ENCODE measurements around the gene SENP7.
"Not testable (repeated sequence)": the region's sequence is repeated elsewhere in the genome, so short reads cannot be mapped to it uniquely, and the experiment has no call there.

Gene SENP7

DNA sequence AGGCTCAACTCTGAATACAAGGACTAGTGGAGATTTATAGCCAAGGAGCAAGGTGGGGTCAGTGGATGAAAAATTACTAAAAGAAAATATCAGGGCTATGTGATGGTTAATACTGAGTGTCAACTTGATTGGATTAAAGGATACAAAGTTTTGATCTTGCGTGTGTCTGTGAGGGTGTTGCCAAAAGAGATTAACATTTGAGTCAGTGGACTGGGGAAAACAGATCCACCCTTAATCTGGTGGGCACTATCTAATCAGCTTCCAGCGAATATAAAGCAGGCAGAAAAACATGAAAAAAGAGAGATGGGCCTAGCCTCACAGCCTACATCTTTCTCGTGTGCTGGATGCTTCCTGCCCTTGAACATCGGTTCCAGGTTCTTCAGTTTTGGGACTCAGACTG lies 14.4 kb upstream of the SENP7 start:
- in situ Hi-C loops (cut with MboI; ENCODE audit: low sequenced_read_pairs) = no loop called here

DNA sequence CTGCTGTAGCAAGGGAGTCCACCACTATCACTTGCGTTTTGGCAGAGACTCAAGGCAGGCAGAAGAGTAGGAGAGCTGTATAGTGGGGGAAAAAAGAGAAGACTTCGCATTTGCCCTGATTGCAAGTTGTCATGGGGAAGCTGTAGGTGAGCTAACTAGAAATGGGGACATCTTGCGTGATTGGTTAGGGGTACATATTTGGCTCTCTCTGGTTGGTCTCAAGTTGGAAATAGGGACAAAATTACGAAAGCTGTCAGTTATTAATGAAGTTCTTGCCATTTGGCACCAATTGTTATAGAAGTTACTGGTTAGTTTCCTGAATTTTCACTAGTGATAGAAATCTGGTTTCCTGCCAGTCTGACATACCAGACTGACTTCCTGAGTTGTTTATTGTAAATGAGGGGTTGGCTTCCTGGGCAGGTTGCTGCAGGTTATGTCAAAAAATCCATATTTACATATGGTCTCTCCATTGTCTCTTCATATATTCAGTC lies 8.2 kb upstream of the SENP7 start:
- in situ Hi-C loops (cut with MboI; ENCODE audit: low sequenced_read_pairs) = no loop called here

DNA sequence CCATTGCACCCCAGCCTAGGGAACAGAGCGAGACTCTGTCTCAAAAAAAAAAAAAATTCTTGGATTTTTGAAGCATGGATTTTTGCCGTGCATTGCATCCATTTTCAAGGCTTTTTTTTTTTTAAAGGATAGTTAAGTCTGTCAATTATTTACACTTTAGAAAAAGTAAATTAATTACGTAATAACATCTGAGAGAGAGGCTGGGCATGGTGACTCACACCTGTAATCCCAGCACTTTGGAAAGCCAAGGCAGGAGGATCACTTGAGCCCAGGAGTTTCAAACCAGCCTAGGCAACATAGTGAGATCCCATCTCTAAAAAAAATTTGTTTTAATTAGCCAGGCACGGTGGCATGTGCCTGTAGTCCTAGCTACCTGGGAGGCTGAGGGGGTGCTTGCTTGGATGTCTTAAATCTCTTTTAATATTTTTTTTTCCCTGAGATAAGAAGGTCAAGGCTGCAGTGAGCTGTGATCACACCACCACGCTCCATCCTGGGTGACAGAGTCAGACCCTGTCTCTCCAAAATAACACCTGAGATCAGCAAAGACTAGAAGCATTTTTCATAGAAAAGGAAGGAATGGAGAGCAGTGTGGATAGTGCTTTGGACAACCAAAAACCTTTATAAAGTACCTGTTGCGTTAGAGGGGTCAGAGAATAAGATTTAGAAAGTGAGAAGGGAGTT lies 6.8 kb upstream of the SENP7 start:
- in situ Hi-C loops (cut with MboI; ENCODE audit: low sequenced_read_pairs) = no loop called here

DNA sequence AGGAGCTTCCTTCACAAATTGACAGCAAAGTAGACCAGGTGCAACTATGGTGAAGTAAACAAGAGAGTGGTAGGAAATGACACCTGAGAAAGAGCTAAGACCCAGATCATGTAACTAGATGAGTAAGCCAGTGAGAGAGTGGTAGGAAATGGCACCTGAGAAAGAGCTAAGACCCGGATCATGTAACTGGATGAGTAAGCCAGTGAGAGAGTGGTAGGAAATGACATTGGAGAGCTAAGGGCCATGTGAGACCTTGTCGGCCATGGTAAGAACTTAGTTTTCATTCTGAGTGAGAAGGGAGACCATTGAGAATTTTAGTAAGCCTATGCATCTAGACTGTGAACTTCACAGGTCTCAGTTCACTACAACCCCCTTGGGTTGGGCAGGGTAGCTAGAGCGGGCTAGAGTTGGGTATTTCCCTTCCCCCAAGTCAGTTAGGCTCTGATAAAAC lies 5.4 kb upstream of the SENP7 start:
- in situ Hi-C loops (cut with MboI; ENCODE audit: low sequenced_read_pairs) = no loop called here

DNA sequence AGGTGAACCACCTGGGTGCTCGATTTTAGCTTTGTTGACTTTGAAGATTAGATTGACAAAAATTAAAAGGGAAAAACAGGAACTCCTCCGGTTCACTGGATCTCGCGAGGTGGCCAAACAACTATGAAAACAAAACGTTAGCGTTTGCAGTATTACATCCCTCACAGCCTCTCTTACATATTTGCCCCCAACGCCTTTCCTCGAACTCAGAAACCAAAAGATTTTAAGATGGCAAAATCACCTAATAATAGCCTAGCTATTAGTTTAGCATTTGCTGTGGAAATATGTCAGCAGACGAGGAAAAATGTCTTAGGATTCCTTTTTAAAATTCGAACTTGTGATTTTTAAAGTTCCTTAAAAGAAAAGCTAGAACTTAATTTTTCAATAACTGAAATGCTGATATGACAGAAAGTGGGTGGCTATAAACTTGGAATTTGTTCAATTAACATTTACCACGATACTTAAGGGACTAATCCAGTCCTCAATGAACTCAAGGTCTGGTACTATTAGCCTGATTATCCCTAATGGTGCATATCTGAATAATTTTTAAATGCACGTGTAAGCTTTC lies 491 bp upstream of the SENP7 start:
- in situ Hi-C loops (cut with MboI; ENCODE audit: low sequenced_read_pairs) = no loop called here

DNA sequence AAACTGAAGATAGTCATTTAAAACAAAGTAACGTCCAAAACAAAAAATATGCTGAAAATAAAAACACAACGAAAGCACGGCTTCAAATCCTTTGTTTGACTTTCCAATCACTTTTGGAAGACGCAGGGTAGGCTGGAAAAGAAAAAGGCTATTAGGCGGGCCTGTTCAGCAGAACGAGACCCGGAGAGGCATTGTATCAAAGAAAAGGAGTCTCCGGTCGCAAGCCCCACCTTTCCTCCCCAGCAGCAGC lies 691 bp downstream of the SENP7 start:
- in situ Hi-C loops (cut with MboI; ENCODE audit: low sequenced_read_pairs) = no loop called here

DNA sequence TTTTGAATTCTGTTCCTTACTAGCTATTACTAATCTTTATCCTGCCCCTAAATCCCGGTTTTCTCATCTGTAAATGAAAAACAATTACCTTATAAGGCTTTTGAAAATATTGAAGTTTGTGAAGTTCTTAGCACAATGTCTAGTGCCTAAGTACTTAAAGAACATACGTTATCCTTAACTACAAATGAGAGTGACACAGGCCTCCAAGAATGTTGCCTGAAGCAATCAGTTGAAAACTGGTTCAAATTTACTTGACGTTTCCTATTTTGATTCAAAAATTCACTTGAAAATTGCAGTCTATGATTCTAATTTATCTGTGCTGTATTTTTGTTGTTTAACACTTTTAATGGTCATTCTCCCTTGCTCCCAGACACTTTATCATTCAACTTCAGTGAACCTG lies 3.2 kb downstream of the SENP7 start:
- in situ Hi-C loops (cut with MboI; ENCODE audit: low sequenced_read_pairs) = no loop called here

DNA sequence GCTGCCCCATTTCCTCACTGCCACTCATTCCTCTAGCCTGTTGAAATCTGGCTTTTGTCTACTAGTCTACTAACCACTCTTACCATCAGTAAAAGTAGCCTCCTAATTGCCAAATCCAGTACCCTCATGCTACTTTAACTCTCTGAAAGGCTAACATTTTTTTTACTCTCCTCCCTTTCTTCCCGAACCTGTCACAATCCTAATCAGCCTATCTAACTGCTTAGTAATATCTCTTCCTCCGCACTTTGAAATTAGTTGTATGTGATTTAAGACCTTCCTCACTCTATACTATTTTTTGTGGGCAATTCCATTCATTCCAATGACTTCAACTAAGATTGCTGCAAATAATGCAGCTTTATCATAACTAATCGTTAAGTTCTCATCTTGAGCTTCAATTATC lies 3.7 kb downstream of the SENP7 start:
- in situ Hi-C loops (cut with MboI; ENCODE audit: low sequenced_read_pairs) = no loop called here

DNA sequence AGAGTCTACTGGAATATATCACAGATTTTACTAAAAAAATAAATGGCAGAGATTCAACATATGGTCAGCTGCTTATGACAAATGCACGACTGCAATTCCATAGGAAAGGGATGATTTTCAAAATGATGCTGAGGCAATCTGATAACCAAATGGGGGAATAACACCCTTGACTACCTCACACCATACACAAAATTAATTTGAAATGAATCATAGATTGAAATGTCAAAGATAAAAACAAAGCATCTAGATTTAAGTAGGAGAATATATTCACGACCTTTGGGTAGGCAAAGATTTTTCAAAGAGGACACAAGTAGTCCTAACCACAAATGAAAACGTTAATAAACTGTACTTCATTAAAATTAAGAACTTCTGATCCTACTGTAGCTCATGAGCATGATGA lies 11.2 kb downstream of the SENP7 start:
- in situ Hi-C loops (cut with MboI; ENCODE audit: low sequenced_read_pairs) = no loop called here

DNA sequence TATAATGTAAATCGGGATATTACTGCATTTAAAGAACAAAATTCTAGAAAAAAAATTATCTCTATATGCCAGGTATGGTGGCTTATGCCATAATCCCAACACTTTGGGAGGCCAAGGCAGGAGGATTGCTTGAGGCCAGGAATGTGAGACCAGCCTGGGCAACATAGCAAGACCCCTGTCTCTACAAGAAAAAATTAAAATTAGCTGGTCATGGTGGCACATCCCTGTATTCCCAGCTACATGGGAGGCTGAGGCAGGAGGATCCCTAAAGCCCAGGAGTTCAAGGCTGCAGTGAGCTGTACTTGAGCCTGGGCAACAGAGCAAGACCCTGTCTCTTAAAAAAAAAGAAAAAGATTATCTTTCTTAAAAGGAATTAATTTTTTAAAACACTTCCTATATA lies 12.8 kb downstream of the SENP7 start:
- in situ Hi-C loops (cut with MboI; ENCODE audit: low sequenced_read_pairs) = no loop called here

DNA sequence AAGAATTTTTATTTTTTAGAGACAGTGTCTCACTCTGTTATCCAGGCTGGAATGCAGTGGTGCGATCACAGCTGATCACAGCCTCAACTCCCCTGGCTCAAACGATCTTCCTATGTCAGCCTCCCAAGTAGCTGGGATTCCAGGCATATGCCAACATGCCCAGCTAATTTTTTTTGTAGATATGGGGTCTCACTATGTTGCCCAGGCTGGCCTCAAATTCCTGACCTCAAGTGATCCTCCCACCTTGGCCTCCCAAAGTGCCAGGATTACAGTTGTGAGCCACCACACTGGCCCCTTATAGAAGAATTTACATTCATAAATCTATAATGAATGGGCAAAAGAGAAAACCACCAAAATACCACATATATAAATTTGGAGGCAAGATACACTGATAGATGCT lies 15.2 kb downstream of the SENP7 start:
- in situ Hi-C loops (cut with MboI; ENCODE audit: low sequenced_read_pairs) = no loop called here

DNA sequence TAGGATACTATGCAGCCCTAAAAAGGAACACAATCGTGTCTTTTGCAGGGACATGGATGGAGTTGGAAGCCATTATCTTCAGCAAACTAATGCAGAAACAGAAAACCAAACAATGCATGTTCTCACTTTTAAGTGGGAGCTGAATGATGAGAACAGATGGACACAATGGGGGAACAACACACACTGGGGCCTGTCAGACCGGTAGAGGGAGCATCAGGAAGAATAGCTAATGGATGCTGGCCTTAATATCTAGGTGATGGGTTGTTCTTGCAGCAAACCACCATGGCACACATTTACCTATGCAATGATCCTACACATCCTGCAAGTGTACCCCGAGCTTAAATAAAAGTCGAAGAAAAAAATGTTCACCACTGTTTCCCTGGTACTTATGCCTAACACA lies 17.5 kb downstream of the SENP7 start:
- in situ Hi-C loops (cut with MboI; ENCODE audit: low sequenced_read_pairs) = no loop called here

DNA sequence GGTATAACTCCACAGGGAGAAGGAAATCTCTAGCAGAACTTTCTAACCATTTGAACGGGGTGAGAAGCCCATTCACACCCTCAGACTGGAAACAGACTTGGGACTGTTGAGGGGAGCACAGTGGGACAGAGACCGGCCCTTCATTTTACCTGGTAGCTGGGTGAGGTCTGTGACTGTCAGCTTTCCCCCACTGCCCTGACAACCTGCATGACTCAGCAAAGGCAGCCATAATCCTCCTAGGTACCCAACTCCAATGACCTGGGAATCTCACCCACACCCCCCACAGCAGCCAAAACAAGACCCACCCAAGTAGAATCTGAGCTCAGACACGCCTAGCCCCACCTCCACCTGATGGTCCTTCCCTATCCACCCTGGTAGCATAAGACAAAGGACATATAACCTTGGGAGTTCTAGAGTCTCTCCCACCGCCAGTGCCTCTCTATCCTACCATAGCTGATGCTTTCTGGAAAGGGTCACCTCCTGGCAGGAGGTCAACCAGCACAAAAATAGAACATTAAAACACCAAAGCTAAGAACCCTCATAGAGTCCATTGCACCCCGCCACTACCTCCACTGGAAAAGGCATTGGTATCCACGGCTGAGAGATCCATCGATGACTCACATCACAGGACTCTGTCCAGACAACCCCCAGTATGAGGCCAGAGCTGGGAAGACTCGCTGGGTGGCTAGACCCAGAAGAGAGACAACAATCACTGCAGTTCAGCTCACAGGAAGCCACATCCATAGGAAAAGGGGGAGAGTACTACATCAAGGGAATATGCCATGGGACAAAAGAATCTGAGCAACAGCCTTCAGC lies 28.0 kb downstream of the SENP7 start:
- in situ Hi-C loops (cut with MboI; ENCODE audit: low sequenced_read_pairs) = no loop called here

DNA sequence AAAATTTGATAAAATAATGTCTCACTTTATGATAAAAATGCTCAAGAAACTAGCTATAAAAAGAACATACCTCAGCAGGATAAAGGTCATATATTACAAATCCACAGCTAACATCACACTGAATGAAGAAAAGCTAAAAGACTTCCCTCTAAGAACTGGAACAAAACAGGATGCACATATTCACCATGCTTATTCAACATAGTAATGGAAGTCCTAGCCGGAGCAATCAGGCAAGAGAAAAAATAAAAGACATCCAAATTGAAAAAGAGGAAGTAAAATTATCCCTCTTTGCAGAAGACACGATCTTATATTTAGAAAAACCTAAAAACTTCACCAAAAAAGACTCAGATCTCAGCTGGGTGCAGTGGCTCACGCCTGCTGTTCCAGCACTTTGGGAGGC lies 34.0 kb downstream of the SENP7 start:
- in situ Hi-C loops (cut with MboI; ENCODE audit: low sequenced_read_pairs) = no loop called here

DNA sequence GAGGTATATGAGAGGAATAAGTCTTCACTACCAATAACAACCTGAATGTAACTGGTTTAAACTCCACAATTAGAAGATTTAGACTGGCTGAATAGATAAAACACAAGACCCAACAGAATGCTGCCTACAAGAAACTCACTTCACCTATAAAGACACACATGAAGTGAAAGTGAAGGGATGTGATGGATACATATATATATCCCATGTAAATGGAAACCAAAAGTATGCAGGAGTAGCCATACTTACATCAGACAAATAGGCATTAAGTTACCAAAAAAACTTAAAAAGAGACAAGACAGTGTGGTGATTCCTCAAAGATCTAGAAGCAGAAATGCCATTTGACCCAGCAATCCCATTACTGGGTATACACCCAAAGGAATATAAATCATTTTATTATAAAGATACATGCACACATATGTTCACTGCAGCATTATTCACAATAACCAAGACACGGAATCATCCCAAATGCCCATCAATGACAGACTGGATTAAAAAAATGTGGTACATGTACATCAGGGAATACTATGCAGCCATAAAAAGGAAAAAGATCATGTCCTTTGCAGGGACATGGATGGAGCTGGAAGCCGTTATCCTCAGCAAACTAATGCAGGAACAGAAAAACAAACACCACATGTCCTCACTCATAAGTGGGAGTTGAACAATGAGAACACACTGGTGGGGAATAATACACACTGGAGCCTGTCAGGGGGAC lies 38.0 kb downstream of the SENP7 start:
- in situ Hi-C loops (cut with MboI; ENCODE audit: low sequenced_read_pairs) = not testable (repeated sequence)

DNA sequence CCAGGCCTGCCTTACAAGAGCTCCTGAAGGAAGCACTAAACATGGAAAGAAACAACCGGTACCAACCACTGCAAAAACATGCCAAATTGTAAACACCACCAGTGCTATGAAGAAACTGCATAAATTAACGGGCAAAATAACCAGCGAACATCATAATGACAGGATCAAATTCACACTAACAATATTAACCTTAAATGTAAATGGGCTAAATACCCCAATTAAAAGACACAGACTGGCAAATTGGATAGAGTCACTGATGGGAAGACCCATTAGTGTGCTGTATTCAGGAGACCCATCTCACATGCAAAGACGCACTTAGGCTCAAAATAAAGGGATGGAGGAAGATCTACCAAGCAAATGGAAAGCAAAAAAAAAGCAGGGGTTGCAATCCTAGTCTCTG lies 44.3 kb downstream of the SENP7 start:
- in situ Hi-C loops (cut with MboI; ENCODE audit: low sequenced_read_pairs) = not testable (repeated sequence)

DNA sequence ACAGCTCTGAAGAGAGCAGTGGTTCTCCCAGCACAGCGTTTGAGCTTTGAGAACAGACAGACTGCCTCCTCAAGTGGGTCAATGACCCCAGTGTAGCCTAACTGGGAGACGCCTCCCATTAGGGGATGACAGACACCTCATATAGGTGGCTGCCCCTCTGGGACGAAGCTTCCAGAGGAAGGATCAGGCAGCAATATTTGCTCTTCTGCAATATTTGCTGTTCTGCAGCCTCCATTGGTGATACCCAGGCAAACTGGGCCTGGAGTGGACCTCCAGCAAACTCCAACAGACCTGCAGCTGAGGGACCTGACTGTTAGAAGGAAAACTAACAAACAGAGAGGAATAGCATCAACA lies 45.7 kb downstream of the SENP7 start:
- in situ Hi-C loops (cut with MboI; ENCODE audit: low sequenced_read_pairs) = not testable (repeated sequence)

DNA sequence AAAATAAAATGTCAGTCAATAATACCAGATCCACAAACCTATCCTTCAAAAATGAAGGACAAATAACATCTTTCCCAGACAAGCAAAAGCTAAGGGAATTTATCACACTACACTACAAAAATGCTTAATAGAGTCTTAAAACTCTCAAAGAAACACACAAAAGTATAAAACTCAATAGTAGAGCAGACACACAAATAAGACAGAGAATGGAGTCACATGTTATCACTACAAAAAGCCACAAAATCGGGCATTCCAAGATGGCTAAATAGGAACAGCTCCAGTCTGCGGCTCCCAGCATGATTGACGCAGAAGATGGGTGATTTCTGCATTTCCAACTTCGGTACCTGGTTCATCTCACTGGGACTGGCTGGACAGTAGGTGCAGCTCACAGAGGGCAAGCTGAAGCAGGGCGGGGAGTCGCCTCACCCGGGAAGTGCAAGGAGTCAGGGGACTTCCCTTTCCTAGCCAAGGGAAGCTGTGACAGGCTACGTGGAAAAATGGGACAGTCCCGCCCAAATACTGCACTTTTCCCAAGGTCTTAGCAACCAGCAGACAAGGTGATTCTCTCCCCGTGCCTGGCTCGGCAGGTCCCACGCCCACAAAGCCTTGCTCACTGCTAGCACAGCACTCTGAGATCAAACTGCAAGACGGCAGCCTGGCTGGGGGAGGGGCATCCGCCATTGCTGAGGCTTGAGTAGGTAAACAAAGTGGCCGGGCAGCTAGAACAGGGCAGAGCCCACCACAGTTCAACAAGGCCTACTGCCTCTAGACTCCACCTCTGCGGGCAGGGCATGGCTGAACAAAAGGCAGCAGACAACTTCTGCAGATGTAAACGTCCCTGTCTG lies 46.3 kb downstream of the SENP7 start:
- in situ Hi-C loops (cut with MboI; ENCODE audit: low sequenced_read_pairs) = no loop called here

DNA sequence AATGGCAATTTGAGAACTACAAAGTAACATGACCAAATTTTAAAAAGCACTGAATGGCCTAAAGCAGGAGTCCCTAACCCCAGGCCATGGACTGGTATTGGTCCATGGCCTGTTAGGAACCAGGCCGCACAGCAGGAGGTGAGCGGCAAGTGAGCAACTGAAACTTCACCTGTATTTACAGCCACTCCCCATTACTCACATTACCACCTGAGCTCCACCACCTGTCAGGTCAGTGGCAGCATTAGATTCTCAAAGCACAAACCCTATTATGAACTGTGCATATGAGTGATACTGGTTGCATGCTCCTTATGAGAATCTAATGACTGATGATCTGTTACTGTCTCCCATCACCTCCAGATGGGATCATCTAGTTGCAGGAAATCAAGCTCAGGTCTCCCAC lies 48.8 kb downstream of the SENP7 start:
- in situ Hi-C loops (cut with MboI; ENCODE audit: low sequenced_read_pairs) = no loop called here

DNA sequence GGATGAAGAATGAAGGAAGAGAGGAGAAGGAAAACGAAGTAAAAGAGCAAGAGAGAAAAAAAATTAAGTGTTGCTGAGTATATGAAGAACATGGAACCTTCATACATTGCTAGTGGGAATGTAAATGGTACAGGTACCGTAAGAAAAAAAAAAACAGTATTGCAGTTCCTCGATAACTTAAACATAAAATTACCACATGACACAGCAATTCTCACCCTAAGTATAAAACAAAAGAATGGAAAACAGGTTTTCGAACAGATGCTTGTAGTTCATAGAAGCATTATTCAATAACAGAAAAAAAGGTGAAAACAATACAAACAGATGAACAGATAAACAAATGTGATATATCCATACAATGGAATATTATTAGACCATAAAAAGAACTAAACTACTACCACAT lies 51.6 kb downstream of the SENP7 start:
- in situ Hi-C loops (cut with MboI; ENCODE audit: low sequenced_read_pairs) = no loop called here

DNA sequence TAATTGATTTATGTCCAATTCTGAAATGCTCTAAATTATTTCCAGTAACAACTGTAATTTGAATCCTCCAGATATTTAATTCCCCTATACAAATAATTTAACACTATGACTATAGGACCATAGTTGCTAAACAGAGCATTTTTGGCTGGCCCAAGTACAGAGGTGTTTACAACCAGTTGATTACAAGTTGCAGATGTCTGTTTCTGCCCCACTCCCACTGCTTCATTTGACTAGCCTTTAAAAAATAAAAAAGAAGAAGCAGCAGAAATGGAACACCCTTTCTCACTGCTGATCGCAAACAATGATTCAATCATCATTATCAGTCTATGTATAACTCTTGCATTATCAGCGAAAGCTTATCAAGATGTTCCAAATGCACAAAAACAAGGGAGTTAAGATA lies 54.6 kb downstream of the SENP7 start:
- in situ Hi-C loops (cut with MboI; ENCODE audit: low sequenced_read_pairs) = no loop called here

Measured in HL-60/S4 treated with retinoic acid at 250 ng/mL for 4 days and 3 days (cell line).